NCI-H526 treated with DMSO at 0.1 percent for 48 hours (cell line): ENCODE results near the gene FAM171A2.
"Not testable (repeated sequence)": the region's sequence is repeated elsewhere in the genome, so short reads cannot be mapped to it uniquely, and the experiment has no call there.

Source experiments
- DNase-seq: peaks from one replicate; lab custom pipeline; 2025; lab: John Stamatoyannopoulos, UW

FAM171A2 gene

DNA sequence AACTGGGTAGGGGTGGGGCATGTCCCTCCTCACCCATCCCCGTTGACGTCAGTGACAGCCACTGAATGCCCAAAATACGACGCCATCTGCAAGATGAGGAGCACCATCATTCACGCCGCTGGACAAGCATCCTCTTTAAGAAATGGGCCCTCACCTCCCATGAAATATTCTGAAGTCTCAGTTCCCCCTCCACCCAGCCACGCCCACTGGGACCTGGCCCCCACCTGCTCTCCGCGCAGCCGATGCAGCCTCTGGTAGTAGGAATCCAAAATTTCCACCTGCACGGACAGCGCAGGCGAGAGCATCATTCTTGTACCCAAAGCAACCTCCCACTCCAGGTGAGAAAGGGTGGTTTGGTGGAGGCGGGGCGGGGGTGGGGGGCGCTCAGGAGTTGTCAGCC is 20.2 kb upstream of the FAM171A2 start:
- DNase-seq: no peak

DNA sequence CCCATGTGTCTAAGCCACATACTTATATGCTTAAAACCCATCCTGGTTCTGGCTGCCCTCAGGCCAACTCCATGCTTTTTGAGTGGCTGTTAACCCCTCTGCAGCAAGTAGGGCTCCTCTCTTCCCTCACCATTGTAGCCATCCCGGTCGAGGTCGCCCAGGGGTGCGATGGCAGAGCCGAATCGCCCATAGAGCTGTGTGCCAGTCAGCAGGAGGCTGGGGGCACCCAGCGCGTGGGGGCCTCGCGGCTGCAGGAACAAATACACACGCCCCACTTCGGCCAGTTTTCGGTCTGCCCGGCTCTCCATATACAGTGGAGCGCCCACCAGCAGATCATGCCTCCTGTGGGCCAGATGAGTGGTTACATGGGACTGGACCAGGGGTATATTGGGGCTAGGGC is 19.7 kb upstream of the FAM171A2 start:
- no peak for DNase-seq

DNA sequence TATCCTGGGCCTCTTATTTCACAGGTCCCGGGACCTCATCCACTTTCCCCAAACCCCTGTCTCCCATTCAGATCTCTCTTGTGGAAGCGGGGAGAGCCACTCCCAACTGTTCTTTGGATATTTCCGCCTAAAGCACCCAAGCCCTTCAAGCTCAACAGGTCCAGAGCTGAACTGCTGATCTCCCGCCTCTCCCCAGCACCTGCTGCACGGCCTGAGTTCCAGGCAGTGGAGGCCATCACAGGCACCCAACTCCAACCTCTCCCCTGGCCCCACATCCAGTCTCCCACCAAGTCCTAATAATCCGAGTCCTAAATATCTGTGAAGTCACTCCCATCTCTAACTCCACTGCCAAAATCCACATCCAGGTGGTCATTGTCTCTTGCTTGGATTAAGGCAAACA is 19.3 kb upstream of the FAM171A2 start:
- DNase-seq: no peak

DNA sequence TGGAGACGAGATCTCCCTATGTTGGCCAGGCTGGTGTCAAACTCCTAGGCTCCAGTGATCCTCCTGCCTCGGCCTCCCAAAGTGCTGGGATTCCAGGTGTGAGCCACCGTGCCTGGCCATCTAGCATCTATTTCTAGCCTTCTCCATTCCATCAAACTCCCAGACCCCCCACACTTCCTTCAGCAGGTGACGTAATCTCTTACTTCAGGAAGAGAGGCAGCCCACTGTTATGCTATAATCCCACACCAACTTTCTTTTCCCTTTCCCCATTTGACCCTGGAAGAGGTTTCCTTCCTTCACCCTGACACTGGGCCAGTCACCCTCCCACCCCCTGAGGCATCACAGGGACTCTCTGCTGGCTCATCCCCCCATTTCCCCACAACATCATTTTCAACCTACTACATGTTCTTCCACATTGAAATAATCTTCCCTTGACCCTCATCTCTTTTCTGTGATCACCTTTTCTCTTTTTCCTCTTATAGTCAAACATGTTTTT is 18.2 kb upstream of the FAM171A2 start:
- DNase-seq: no peak

DNA sequence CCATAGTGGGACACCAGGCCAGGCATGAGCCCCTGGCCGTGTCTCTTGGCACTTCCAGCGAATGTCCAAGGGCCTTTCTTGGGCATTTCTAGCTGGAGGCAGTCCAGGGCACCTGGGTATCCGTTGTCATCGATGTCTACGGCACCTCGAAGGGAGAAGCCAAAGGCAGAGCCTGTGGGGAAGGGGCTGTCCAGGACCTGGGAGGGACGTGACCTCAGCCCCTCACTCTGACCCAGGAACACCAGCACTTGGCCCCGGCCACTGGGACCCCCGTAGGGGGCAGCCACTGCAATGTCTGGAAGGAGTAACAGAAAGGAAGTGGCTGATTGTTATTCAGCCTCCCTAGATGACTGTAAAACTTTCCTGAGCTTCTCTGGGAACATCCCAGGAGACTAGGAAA is 17.1 kb upstream of the FAM171A2 start:
- DNase-seq: no peak

DNA sequence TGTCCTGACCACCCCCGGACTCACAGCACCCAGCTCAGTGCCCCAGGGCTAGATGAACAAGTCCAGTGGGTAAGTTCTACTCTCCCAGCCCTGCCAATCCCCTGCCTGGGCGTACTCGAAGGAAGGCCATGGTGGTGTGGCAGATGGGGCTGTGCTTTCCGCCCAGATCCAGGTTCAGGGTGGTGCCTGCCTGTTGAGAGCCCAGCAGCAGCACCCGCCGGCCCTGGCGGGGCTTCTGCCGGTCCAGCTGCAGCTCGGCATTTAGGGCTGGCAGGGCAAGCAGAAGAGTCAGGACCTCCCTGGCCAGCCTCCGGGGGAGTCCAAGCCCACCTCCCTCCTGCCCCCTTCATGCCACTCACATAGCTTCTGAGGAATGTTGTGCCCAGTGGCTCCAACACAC is 16.2 kb upstream of the FAM171A2 start:
- DNase-seq: no peak

DNA sequence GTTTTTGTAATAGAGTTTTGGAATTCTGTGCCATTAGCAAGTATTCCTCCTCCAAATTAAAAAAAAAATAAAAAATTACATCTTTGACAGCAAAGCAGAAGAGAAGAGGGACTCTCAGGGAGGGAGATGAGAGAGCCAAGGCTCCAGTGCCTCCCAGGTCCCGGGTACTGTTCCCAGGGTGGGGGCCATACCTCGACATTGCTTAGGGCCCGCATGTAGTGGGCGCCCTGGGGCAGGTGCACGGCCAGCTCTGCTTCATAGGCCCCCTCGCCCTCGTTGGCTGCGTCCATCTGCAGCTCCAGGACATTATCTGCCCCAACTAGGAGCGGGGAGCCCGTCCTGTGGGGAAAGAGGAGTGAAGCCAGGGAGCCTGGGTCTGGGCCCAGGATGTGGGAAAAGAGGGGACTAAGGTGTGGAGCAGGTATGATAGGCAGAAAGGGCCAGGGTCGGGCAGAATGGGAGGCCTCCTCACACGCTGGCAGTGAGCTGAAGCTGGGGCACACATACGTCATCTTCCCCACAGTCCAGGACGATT is 14.6 kb upstream of the FAM171A2 start:
- no peak for DNase-seq

DNA sequence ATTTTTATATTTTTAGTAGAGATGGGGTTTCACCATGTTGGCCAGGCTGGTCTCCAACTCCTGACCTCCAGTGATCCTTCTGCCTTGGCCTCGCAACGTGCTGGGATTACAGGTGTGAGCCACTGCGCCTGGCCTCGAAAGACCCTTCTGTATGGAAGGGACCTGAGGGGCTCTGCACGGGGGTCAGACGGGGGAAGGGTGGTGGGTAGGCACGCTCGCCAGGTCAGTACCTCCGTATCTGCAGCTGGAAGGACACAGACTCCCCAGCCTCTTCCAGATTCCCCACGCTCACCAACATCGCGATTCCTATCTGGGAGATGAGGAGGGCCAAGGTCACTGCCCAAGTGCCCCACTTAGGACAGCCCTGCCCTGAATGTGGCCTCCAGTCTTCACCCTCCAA is 13.1 kb upstream of the FAM171A2 start:
- no peak for DNase-seq

DNA sequence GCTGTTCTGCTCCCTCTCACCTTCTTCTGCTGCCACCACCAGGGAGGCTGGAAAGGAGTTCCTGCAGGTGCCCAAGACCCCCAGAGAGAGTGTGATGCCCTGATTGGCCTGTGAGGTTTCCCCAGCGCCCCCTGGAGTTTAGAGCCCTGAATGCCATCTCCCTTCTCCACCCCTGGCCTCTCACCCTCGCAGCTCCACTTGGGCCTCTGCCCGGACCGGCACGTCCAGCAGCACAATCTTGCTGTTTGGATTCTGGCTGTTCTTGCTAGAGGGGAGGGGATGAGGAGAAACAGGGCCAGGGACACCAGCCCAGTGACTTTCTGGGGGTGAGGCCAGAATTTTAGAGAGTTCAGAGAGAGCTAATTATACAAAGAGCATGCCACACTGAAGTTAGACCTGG is 12.5 kb upstream of the FAM171A2 start:
- DNase-seq: no peak

DNA sequence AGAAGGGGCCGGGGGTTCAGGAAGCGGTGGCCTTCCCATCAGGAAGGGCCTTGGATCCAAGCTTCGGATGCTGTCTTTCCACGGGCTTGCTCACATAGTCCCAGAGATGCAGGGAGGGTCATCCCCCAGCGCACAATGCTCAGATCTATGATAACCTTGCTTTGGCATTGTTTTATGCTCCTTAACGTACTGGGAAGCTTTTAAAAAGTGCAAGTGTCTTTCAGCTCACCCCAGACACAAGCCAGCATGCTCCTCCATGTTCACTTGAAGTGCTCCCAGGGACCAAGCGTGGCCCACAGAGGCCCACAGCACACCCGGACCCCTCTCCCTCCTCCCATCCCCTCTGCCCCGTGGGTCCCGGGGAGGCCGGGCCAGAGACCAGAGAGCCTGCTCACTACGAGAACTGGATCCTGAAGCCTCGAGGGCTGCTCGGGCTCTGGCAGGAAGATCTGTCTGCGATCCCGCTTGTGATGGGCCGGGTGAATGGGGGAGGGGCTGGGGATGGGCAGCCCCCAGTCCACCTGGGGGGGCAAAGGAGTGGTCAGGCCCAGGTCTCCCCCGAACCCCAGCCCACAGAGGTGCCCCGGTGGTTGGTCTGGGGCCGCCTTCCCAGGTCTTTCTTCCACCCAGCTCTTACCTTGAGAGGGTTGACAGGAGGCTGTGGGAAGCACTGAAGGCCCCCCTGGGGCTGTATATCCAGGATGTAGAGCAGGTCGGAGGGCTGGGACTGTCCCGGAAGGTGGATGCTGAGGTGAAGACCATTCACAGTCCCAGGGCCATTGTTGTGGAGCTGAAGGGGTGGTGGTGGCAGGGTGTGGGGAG is 11.8 kb upstream of the FAM171A2 start:
- no peak for DNase-seq

DNA sequence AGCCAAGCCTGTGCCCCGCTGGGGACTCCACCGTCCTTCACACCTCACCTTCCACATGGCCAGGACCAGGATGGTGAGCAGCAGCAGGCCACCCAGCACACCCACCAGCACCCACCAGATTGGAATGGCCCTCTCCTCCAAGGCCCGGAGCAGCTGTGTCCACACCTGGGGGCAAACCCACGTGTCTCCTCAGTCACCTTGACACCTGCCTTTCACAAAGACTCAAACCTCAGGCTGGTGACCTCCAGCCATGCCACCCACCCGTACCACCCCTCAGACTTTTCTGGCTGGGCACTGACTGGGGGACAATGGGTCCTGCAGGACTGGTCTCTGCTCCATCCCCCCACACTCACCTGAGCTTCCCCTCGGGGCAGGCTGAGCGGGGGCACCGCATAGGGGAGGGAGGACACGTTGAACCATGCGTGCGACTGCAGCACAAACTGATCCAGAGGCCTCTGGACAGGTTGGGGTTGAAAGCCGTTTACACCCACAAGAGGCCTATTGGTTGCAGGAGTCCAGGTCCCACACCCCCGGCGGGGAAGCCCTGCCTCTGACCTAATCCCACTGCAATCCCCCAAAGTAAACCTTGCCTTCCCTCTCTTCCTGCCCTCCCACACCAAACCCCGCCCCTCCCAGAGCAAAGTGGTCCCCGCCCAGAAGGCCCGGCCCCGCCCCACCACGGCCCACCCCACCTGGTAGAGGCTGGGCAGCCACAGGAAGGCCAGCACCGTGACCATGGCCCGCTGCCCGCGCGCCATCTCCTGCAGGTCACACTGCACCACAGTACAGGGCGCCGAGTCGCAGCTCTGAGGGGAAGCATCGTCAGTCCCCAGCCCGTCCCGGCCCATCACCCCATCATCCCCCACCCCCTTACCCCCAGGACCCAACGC is 10.9 kb upstream of the FAM171A2 start:
- DNase-seq: no peak

DNA sequence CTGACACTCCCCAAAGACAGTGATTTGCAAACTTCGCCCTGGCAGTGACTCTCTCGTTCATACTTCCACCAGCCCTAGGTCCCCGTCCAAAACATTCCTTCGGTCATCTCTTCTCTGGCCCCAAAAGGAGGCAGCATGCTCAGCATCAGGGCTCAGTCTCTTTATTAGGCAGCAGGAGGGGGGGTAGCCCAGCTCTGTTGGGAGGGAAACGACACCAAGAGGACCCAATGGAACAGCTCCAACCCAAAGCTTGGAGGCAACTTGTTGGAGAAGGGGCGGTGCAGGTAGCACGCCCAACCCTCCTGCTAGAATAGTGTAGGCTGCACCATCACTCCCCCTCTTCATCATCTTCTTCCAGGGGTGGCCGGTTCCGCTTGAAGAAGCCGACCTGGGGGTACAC is 8.4 kb upstream of the FAM171A2 start:
- no peak for DNase-seq

DNA sequence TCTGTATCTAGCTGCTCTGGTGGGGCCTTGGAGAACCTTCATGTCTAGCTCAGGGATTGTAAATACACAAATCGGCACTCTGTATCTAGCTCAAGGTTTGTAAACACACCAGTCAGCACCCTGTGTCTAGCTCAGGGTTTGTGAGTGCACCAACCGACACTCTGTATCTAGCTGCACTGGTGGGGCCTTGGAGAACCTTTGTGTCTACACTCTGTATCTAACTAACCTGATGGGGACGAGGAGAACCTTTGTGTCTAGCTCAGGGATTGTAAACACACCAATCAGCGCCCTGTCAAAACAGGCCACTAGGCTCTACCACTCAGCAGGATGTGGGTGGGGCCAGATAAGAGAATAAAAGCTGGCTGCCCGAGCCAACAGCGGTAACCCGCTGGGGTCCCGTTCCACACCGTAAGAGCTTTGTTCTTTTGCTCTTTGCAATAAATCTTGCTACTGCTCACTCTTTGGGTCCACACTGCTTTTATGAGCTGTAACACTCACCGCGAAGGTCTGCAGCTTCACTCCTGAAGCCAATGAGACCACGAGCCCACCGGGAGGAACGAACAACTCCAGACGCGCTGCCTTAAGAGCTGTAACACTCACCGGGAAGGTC is 5.9 kb upstream of the FAM171A2 start:
- DNase-seq: not testable (repeated sequence)

DNA sequence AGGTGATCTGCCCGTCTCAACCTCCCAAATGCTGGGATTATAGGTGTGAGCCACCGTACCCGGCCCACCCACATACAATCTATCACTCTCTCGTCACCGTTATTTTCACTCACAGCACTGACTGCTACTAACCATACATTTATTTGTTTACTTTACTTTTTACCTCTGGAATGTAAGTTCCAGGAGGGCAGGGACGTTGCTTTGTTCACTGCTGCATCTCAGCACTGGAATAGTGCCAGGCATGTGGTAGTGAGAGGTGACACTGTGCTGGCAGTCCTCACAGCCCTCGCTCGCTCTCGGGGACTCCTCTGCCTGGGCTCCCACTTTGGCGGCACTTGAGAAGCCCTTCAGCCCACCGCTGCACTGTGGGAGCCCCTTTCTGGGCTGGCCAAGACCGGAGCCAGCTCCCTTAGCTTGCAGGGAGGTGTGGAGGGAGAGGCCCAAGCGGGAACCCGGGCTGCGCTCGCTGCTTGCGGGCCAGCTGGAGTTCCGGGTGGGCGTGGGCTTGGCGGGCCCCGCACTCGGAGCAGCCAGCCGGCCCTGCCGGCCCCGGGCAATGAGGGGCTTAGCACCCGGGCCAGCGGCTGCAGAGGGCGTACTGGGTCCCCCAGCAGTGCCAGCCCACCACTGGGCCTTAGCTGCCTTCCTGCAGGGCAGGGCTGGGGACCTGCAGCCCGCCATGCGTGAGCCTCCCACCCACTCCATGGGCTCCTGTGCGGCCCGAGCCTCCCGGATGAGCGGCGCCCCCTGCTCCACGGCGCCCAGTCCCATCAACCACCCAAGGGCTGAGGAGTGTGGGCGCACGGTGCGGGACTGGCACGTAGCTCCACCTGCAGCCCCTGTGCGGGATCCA is 5.0 kb upstream of the FAM171A2 start:
- DNase-seq: not testable (repeated sequence)

DNA sequence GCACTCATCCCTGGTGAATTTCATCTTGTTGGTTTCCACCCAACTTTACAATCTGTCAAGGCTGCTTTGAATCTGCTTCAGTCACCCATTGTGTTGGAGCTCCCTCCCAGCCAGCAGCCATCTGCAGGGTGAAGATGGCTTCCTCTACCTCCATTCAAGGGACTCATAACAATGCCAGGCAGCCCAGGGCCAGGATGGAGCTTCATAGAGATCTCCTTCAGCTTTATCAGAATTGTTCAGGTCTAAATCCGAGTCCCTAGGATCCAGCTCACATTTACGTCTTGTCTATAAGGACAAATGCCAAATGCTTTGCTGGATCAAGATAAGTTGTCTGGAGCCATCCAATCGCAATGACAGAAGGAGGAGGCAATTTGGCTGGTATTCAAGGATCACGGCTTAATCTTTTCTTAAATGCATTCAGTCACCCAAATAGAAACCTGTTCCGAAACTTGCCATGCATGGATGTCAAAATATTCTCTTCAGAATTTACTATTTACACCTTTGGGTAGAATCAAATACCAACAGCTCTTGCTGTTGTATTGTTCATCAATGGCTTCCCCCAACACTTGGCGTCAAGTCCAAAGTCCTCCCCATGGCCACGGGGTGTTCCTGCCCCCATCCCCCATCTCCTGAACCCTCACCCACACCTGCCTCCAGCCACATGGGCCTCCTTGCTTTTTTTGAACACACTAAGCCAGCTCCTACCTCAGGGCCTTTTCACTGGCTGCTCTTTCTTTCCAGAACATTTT is 3.8 kb upstream of the FAM171A2 start:
- no peak for DNase-seq

DNA sequence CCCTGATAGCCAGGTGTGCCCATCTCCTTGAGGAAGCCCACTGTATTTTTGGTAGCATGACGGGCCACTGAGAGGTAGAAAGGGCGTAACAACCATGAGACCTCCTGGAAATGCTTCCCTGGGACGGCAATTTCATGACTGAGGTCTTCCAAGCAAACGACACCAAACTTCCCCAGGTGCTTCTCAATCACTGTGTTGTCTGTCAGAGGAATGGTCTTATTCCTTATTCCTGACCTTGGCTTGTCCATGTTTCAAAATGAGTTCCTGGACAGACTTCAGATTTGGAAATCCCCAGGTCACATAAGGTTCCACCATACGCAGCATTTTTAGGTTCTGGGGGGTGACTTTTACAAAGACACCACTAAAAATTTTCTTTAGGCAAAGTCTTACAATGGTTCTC is 1.4 kb upstream of the FAM171A2 start:
- DNase-seq: not testable (repeated sequence)

DNA sequence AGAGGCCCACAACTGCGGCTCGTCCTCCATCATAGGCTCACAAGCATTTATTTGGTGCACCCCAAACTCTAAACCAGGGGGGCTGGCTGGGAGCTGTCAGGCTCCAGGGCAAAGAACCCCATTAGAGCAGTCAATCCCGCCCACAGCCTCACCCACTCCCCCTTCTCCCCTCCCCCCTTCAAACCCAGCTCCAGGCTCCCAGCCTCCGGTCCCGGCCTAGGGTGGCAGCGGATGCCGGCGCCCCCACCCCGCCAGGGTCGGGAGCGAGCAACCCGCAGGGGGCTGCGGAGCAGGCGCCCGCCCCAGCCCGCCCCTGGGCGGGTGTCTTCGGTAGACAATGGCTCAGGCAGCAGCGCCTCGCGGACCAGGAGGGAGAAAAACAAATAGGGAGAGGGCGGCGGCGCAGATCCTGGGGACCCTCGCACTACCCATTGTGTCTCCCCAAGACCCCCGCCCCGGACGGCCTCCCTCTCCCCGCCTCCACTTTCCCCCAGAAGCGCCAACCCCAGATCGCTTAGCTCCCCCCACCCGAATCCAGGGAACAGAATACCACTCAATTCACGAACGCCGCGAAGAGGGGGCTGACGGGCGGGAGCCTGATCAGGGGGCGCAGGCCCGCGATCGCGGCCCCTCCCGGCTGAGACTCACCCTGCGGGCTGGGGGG is 572 bp downstream of the FAM171A2 start:
- no peak for DNase-seq

DNA sequence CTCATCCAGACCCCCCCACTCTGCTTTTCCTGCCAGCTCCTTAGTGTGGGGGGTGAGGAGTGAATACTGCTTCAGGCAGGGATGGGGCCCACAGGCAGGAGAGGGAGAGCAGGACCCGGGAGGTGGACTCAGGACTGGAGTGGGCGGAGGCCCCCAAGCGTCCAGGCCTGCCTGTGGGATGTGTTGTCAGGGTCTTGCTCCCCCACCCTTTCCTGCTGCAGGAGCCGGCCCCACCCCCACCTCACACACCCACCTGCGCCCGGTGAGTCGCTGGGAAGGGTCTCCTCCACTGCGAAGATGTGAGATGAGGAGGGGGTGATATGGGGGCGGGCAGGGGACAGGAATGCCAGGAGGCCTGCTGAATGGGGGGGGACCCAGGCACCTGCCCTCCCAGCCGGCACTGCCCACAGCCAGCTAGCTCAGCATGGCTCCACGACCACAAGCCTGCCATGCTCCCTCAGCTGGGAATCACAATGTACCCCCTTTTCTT is 1.1 kb downstream of the FAM171A2 start:
- DNase-seq: no peak

DNA sequence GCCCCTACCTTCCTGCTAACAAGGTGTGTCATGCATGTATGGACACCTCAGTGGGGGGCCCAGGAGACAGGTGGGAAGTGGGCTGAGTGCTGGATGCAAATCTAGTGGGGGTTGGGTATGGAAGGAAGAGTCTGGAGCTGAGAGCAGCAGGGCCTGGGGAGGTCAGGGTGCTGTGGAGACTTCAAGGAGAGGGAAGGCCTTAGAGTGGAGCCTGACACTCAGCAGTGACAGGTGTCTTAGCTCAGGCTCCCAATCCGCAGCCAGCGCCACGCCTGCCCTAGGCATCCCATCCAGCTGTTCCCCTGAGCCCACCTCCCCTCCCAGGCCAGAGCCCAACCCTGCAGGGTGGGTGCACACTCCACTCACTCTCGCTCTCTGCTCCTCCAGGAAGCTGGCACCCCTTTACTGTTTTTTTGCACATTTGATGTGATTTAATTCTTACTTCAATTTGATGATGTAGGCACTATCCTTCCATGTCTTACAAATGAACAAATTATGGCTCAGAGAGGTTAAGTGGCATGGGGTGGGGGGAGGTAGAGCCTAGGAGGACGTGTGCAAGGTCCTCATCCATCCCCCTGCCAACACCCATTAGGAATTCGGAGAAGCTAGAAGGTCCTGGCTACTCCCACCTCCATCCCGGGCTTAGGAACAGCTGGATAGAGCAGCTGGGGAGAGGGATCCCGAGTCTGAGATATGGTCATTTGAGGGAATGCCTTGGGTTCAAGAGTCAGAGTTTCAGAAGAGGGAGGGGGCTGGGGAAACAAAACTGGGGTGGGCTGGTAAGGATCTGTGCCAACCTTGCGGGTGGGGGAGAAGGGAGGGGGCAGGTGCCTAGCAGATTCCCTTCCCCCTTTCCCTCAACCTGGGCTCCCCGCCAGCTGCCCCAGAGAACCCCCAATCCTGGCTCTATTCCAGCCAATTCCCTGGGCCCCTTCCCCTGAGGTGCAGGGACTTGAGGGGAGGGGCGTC is 2.1 kb downstream of the FAM171A2 start:
- no peak for DNase-seq
